Measurements from ENCODE around the gene GPNMB. TPM values are rescaled to one million over a fixed set of nuclear protein-coding genes. Genes with fewer than 3 reads are reported as not detected.

The GPNMB gene
- total RNA-seq, 1 donor from 2014 or later, result 13.4 TPM

GRCh38 chr7:23279819-23280525 is 33.4 kb downstream of the GPNMB start:
- H3K27me3 ChIP-seq (ENCODE audit: control insufficient read depth, insufficient read depth, low read length), result no peaks in the 10 kb centered on the region
- H3K4me3 ChIP-seq (ENCODE audit: low read depth, low read length), result no peak overlapping the region
- no peak for TF ChIP-seq CTCF (IDR thresholded peaks at IDR 0.05; ENCODE audit: insufficient read depth, low read length, severe bottlenecking)
- DNase-seq (ENCODE audit: low read depth) (no peak), FAIRE-seq (no peak)
- H3K36me3 ChIP-seq (ENCODE audit: control insufficient read depth, insufficient read depth, low read length), result no peaks in the 10 kb centered on the region

DNA sequence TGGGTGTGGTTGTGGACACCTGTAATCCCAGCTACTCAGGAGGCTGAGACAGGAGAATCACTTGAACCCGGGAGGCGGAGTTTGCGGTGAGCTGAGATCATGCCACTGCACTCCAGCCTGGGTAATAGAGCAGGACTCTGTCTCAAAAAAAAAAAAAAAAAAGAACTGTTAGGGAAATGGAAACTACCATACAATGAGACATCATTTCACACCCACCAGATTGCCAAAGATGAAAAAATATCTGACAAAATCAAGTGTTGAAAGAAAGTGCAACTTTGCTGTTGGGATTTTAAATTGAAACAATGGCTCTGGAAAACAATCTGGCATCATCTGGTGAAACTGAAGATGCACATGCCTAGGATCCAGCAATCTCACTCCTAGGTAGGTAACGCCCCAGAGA is 36.5 kb downstream of the GPNMB start:
- H3K36me3 ChIP-seq (ENCODE audit: control insufficient read depth, insufficient read depth, low read length), result no peaks in the 10 kb centered on the region
- H3K4me3 ChIP-seq (ENCODE audit: low read depth, low read length), result no peak overlapping the region
- H3K27me3 ChIP-seq (ENCODE audit: control insufficient read depth, insufficient read depth, low read length), result no peaks in the 10 kb centered on the region
- DNase-seq (ENCODE audit: low read depth) (no peak), FAIRE-seq (no peak)
- no peak for TF ChIP-seq CTCF (IDR thresholded peaks at IDR 0.05; ENCODE audit: insufficient read depth, low read length, severe bottlenecking)

DNA sequence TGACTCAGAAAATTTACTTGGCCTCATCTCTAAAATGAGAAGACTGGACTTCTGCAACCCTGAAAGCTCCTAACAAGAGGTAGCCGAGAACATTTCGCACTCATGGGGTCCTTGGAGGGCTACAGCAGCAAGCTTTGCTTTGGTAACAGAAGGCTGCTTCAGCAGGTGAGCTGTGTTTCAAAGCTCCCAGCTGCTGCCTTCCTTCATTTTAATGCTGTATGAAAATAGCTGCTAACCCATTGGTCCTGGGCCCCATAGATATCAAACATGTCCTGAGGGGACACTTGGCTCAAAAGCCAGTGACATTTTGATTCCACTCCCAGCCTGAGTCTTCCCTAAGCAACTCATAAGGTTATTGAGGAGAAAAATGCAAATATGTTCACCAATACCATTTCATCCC is 38.3 kb downstream of the GPNMB start:
- DNase-seq (ENCODE audit: low read depth), result no peak
- FAIRE-seq, result no peak
- Histone ChIP-seq H3K27me3 (ENCODE audit: control insufficient read depth, insufficient read depth, low read length) (no peaks in the 10 kb centered on the region), H3K36me3 (ENCODE audit: control insufficient read depth, insufficient read depth, low read length) (no peaks in the 10 kb centered on the region), H3K4me3 (ENCODE audit: low read depth, low read length) (no peak overlapping the region)
- no peak for TF ChIP-seq CTCF (IDR thresholded peaks at IDR 0.05; ENCODE audit: insufficient read depth, low read length, severe bottlenecking)

DNA sequence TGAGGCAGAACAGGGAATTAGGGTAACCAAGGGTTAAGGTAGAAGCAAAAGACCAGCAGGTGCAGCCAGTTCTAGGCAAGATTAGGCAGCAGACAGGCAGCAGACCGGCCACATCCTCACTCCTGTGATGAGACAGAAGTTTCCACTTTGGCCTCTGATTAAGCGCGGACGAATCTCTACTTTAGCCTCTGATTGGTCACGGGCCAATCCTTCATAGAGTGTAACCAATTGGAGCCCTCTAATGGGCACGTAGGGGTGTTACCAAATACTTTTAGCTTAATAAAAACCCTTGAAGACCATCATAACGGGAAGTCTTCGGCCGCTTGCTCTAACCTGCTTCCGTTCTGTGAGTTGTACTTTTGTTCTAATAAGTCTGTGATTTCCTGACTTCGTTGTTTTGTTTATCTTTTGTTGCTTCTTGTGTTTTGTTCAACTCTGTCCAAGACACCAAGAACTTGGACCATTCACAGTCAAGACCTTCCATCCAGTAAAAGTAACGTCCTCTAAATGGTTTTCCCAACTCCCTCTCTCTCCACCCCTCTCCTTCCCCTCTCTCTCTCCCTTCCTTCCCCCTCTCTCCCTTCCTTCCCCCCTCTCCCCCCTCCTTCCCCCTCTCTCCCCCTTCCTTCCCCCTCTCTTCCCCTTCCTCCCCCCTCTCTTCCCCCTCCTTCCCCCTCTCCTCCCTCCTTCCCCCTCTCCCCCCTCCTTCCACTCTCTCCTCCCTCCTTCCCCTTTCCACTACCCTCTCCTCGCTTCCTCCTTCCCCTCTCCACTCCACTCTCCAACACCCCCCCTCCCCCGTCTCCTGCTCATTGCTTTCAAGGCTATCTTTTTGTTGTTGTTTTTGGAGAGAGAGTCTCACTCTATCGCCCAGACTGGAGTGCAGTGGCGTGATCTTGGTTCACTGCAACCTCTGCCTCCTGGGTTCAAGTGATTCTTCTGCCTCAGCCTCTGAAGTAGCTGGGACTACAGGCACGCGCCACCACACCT is 39.4 kb downstream of the GPNMB start:
- TF ChIP-seq CTCF (IDR thresholded peaks at IDR 0.05; ENCODE audit: insufficient read depth, low read length, severe bottlenecking), result no peak
- no peak for DNase-seq (ENCODE audit: low read depth)
- no peak for FAIRE-seq
- no peak overlapping the region for H3K4me3 ChIP-seq (ENCODE audit: low read depth, low read length)
- no peaks in the 10 kb centered on the region for H3K27me3 ChIP-seq (ENCODE audit: control insufficient read depth, insufficient read depth, low read length)
- no peaks in the 10 kb centered on the region for H3K36me3 ChIP-seq (ENCODE audit: control insufficient read depth, insufficient read depth, low read length)

DNA sequence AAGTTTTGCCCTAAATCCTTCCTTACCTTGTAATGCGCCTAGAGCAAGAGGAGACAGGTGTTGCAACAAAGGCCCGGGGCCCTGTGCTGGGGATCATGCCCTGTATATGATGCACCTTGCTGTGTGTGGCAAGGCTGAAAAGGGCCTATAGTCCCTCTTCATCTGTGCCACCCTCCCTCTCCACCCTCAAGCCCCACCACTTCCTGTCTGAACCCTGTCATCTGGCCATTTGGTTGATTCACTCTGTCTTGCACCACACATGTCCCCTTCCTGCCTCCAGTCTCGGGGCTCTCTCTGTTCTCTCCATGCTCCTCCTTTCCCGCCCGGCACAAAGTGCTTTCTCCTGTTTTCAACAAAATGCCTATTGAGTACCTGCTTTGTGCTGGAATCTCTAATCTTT is 41.0 kb downstream of the GPNMB start:
- FAIRE-seq, result no peak

More for the DNA sequence above, 41.0 kb downstream of the GPNMB start:
- no peaks in the 10 kb centered on the region for H3K36me3 ChIP-seq (ENCODE audit: control insufficient read depth, insufficient read depth, low read length)
- no peaks in the 10 kb centered on the region for H3K27me3 ChIP-seq (ENCODE audit: control insufficient read depth, insufficient read depth, low read length)
- TF ChIP-seq CTCF (IDR thresholded peaks at IDR 0.05; ENCODE audit: insufficient read depth, low read length, severe bottlenecking), result no peak
- H3K4me3 ChIP-seq (ENCODE audit: low read depth, low read length), result no peak overlapping the region
- no peak for DNase-seq (ENCODE audit: low read depth)
